ENCODE data around the gene ZNHIT2.

DNA sequence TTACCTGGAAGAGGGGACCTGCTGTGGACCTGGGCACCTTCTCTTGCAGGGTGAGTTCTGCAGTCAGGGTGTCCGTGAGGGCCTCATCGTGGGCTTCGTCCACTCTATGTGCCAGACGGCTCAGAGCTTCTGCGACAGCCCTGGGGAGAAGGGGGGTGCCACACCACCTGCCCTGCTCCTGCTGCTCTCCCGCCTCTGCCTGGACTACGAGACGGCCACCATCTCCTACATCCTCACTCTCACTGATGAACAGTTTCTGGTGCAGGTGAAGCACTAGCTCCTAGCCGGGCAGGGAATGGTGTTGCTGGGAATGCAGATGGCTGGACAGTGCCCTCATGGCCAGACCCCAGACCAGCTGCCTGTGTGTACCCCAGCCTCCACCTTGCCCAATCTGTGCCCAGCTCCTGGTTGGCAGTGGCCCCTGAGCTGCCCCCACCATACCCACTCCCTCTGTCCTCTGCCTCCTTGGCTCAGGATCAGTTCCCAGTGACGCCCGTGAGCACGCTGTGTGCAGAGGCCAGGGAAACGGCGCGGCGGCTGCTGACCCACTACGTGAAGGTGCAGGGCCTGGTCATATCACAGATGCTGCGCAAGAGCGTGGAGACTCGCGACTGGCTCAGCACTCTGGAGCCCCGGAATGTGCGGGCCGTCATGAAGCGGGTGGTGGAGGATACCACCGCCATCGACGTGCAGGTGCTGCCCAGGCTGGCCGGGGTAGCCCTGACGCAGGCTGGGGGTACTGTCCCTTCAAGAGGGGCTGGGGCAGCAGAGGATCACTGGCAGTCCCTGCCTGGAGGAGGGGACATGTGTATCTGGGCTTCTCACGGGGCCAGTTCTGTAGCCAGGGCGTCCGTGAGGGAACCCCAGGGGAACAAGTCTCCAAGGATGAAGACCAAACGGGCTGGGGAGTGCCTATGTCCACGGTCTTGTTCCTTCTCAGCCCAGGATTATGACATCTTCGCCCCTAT, 8.0 kb downstream of the ZNHIT2 start:
- TF ChIP-seq, protein P1, sequence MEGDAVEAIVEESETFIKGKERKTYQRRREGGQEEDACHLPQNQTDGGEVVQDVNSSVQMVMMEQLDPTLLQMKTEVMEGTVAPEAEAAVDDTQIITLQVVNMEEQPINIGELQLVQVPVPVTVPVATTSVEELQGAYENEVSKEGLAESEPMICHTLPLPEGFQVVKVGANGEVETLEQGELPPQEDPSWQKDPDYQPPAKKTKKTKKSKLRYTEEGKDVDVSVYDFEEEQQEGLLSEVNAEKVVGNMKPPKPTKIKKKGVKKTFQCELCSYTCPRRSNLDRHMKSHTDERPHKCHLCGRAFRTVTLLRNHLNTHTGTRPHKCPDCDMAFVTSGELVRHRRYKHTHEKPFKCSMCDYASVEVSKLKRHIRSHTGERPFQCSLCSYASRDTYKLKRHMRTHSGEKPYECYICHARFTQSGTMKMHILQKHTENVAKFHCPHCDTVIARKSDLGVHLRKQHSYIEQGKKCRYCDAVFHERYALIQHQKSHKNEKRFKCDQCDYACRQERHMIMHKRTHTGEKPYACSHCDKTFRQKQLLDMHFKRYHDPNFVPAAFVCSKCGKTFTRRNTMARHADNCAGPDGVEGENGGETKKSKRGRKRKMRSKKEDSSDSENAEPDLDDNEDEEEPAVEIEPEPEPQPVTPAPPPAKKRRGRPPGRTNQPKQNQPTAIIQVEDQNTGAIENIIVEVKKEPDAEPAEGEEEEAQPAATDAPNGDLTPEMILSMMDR (IDR thresholded peaks at IDR 0.05), result no peak
- TF ChIP-seq POLR2A (IDR thresholded peaks at IDR 0.05), result no peak
